Colon (tissue), 2 donors: ENCODE results near the gene LCE6A.

Experiments
- FAIRE-seq: peaks from 2 replicates; lab custom pipeline; 2012; peaks lifted over from hg19 to GRCh38; lab: Jason Lieb, UNC
- donor health status: control.
- donor health status: control.

LCE6A gene

DNA sequence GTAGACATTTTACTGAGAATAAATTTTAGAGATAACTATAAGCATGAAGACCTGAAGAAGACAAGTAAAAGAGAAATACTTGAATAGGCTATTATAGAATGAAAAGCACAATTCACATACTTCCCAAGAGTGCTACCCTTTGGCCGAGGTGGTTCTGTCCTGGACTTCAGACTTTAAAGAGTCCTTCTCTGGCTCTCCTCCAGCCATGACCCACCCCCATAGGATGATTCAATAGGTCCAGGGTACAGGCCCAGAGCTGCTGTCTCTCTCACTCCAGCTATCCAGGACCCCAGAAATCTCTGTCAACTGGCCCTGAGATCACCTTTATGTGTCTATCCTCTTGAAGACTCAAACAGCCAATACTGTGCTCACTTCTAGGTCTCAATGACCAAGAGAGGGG is 34.2 kb downstream of the LCE6A start:
- FAIRE-seq: no peak

DNA sequence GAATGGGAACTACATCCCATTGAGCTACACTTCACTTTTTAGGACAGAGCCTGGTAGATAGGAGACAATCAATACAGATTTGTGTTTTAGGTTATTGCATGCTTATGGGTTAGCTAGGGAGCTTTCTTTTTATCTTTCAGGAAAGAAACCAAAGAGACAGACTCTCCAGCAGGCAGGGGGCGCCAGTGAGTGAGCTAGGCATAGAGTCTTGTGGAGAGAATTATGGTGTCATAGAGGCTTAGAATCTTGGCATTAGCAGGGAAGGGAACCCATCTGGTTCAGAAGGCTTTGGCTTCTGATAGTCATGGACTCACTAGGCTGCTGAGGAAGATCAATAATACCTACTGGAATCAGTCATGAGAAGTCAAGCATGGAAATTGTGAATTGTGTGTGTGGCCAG is 35.4 kb downstream of the LCE6A start, which contains the start of gene SMCP:
Gene SMCP, plus strand, starts transcription at position 281 of the 400 bp plus-strand sequence. CDS start 6,101 bp downstream, outside the sequence.
- FAIRE-seq: no peak

DNA sequence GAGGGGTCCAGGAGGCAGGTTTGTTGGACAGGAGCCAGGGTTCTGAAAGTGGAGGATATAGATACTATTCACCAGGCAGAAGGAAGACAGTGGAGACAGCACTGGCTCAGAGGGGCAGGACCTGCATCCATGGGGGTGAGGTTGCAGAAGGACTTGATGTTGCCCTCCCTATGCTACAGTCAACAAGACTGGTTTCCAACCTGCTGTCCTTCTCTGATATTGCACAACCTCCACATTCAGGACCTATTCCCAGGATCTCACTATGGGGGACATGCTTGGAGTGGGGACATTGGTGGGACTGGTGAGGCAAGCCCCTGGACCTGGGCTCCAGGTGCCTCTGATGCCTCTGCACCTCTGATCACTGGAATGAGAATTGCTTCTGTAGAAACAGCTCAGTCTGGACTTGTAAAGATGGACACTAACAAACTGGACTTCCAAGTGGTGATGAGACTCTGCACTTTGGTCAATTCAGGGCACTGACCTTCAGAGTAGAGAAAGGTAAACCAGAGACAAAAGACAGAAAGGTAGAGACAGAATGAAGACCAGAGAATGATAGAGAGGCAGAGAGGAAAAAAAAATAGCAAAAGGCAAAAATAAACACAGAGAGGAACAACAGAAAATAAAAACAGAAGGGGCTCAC is 37.0 kb downstream of the LCE6A start:
- no peak for FAIRE-seq

- no peak for FAIRE-seq
These were observed 37.7 kb downstream of the LCE6A start for GRCh38 chr1:152880316-152880715.

- FAIRE-seq: no peak
These were observed 38.3 kb downstream of the LCE6A start for GRCh38 chr1:152880907-152881306.

GRCh38 chr1:152884085-152884484 is 41.4 kb downstream of the LCE6A start:
- FAIRE-seq: no peak

- FAIRE-seq: no peak
These were observed 41.9 kb downstream of the LCE6A start for GRCh38 chr1:152884506-152884905.

GRCh38 chr1:152884966-152885624 is 42.4 kb downstream of the LCE6A start:
- no peak for FAIRE-seq

- no peak for FAIRE-seq
These were observed 43.4 kb downstream of the LCE6A start for GRCh38 chr1:152886085-152886484.

GRCh38 chr1:152886758-152887409 is 44.2 kb downstream of the LCE6A start:
- no peak for FAIRE-seq

GRCh38 chr1:152888126-152888525 is 45.5 kb downstream of the LCE6A start:
- FAIRE-seq: no peak
